Upper lobe of right lung (tissue), 1 donor: ENCODE results near the gene IGSF9B. TPM values are rescaled to one million over a fixed set of nuclear protein-coding genes. Genes with fewer than 3 reads are reported as not detected.
A peak's percentile ranks its signal among the peaks of the same experiment; 100 is the strongest.

Source experiments
- ATAC-seq: fragments of 200-7000 bp; cut with Tn5 transposase; one replicate; pipeline ENCODE4 v1.9.1; 2020; ENCODE audit warnings: mild to moderate bottlenecking, moderate library complexity
- DNase-seq: peaks from one replicate; pipeline ENCODE4 v3.0.0-alpha.2; 2020
- H3K27ac ChIP-seq: fragments of 200-600 bp; one replicate; pipeline ENCODE4 v1.8.0; 2022
- H3K27me3 ChIP-seq: fragments of 200-600 bp; one replicate; pipeline ENCODE4 v1.8.0; 2022; ENCODE audit warnings: mild to moderate bottlenecking
- H3K36me3 ChIP-seq: fragments of 200-600 bp; one replicate; pipeline ENCODE4 v1.8.0; 2022
- H3K4me1 ChIP-seq: fragments of 200-600 bp; one replicate; pipeline ENCODE4 v1.8.0; 2022
- H3K4me3 ChIP-seq: fragments of 200-600 bp; one replicate; pipeline ENCODE4 v1.8.0; 2022; ENCODE audit warnings: mild to moderate bottlenecking
- H3K9me3 ChIP-seq: fragments of 200-600 bp; one replicate; pipeline ENCODE4 v1.8.0; 2022
- intact Hi-C: fragments of 100-400 bp; cut with DNase I; formaldehyde crosslinking; loops from one replicate; pipeline ENCODE4 v1.11.0; 2022
- total RNA-seq: library from RNA; stranded (reverse); fragmentation: NEBNext Ultra II Directional; extraction: Animal tissue kit (Norgen Biotek cat#: 25700); gene quantifications from one replicate; pipeline ENCODE4 v1.2.1, GENCODE V29; 2021
- TF ChIP-seq, protein P1 (sequence below): fragments of 200-600 bp; IDR thresholded peaks from one replicate; pipeline ENCODE4 v1.8.0; 2022; ENCODE audit warnings: antibody characterized with exemption
- donor health status: DM: no; HTN: yes; CAD: no; lungs with severe emphysema.

IGSF9B gene
- total RNA-seq, 1 donor from 2014 or later, result 2.9 TPM

DNA sequence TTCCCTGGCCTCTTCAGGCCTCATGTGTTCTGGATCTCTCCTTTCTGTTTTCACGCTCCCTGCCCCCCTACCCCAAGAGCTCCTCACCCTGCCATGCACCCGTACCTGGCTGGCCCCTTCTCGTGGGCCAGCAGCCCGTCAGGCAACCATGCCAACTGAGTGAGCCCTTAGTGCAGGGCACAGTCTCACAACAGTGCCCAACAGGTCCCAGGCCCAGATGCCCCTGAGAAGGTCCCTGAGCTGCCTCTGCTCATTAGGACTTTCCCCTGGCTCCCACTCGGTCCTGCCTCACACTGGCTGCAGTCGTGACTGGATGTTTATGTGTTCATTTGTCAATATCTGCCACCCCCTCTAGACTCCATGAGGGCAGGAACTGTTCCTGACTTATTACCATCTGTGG, 44.8 kb upstream of the IGSF9B start:
- no peaks in the 10 kb centered on the region for H3K36me3 ChIP-seq
- intact Hi-C loops, result no loop called here
- TF ChIP-seq, protein P1, sequence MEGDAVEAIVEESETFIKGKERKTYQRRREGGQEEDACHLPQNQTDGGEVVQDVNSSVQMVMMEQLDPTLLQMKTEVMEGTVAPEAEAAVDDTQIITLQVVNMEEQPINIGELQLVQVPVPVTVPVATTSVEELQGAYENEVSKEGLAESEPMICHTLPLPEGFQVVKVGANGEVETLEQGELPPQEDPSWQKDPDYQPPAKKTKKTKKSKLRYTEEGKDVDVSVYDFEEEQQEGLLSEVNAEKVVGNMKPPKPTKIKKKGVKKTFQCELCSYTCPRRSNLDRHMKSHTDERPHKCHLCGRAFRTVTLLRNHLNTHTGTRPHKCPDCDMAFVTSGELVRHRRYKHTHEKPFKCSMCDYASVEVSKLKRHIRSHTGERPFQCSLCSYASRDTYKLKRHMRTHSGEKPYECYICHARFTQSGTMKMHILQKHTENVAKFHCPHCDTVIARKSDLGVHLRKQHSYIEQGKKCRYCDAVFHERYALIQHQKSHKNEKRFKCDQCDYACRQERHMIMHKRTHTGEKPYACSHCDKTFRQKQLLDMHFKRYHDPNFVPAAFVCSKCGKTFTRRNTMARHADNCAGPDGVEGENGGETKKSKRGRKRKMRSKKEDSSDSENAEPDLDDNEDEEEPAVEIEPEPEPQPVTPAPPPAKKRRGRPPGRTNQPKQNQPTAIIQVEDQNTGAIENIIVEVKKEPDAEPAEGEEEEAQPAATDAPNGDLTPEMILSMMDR, result no peak
- ATAC-seq (no peak), DNase-seq (no peak)
- H3K4me1 ChIP-seq, result no peaks in the 10 kb centered on the region
- H3K4me3 ChIP-seq, result no peak overlapping the region
- no peak overlapping the region for H3K27ac ChIP-seq
- no peaks in the 10 kb centered on the region for H3K27me3 ChIP-seq
- H3K9me3 ChIP-seq, result no peaks in the 10 kb centered on the region

GRCh38 chr11:134001088-134001487, 44.3 kb upstream of the IGSF9B start:
- intact Hi-C loops, result no loop called here
- Histone ChIP-seq H3K9me3 (no peaks in the 10 kb centered on the region), H3K4me1 (no peaks in the 10 kb centered on the region), H3K36me3 (no peaks in the 10 kb centered on the region), H3K27me3 (no peaks in the 10 kb centered on the region), H3K4me3 (no peak overlapping the region), H3K27ac (no peak overlapping the region)
- DNase-seq, result no peak
- no peak for ATAC-seq
- TF ChIP-seq, protein P1, result no peak

GRCh38 chr11:133999355-133999754, 42.6 kb upstream of the IGSF9B start:
- ATAC-seq (peak; percentile 20), DNase-seq (no peak)
- intact Hi-C loops, result no loop called here
- Histone ChIP-seq H3K36me3 (no peaks in the 10 kb centered on the region), H3K4me1 (no peaks in the 10 kb centered on the region), H3K27me3 (no peaks in the 10 kb centered on the region), H3K4me3 (no peak overlapping the region), H3K9me3 (no peaks in the 10 kb centered on the region), H3K27ac (no peak overlapping the region)
- TF ChIP-seq, protein P1, result no peak

DNA sequence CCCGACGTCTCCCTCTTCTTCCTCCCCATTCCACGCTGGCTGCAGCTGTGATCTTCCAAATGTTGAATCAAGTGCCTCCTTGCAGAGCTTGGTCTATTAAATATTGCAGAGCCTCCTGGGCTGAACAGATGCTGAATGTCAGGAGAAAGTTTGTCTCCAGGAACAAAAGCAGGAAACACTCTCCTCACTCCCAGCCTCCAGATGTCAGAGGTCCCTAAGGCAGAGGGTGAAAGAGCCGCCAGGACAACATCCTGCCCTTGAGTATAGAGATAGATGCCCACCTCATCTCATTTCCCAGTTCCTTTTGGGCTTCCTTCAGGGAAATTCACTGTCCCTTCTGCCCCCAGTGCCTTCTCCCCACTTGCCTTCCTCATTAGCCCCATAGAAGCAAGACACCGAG, 40.8 kb upstream of the IGSF9B start:
- Histone ChIP-seq H3K4me1 (no peaks in the 10 kb centered on the region), H3K36me3 (no peaks in the 10 kb centered on the region), H3K9me3 (no peaks in the 10 kb centered on the region), H3K27ac (no peak overlapping the region), H3K4me3 (no peak overlapping the region), H3K27me3 (no peaks in the 10 kb centered on the region)
- intact Hi-C loops, result no loop called here
- ATAC-seq, result no peak
- no peak for DNase-seq
- TF ChIP-seq, protein P1, result no peak

- H3K4me3 ChIP-seq, result no peak overlapping the region
- H3K27ac ChIP-seq, result no peak overlapping the region
- H3K27me3 ChIP-seq, result no peaks in the 10 kb centered on the region
- intact Hi-C loops, result no loop called here
- TF ChIP-seq, protein P1, result no peak
- H3K4me1 ChIP-seq, result no peaks in the 10 kb centered on the region
- H3K9me3 ChIP-seq, result no peaks in the 10 kb centered on the region
- no peak for DNase-seq
- no peak for ATAC-seq
- no peaks in the 10 kb centered on the region for H3K36me3 ChIP-seq
Observed at GRCh38 chr11:133996671-133997070, 39.9 kb upstream of the IGSF9B start.

- no peak for ATAC-seq
- Histone ChIP-seq H3K36me3 (no peaks in the 10 kb centered on the region), H3K4me1 (no peaks in the 10 kb centered on the region), H3K27ac (no peak overlapping the region), H3K4me3 (no peak overlapping the region), H3K9me3 (no peaks in the 10 kb centered on the region), H3K27me3 (no peaks in the 10 kb centered on the region)
- DNase-seq, result no peak
- intact Hi-C loops, result no loop called here
- TF ChIP-seq, protein P1, result no peak
Observed at GRCh38 chr11:133995066-133995465, 38.3 kb upstream of the IGSF9B start.
